Glutamatergic neuron (in vitro differentiated cells): ENCODE measurements around the gene CHD6. TPM values are rescaled to one million over a fixed set of nuclear protein-coding genes. Genes with fewer than 3 reads are reported as not detected.

Experiments
- DNase-seq: peaks from one replicate; pipeline ENCODE4 v3.0.0; 2022
- H3K27ac Mint-ChIP-seq: one replicate; pipeline ENCODE4 v1.8.0; 2020; ENCODE audit warnings: mild to moderate bottlenecking, mixed read lengths, inconsistent platforms; ENCODE audit not compliant: unreplicated experiment
- H3K27me3 Mint-ChIP-seq: one replicate; pipeline ENCODE4 v1.8.0; 2020; ENCODE audit warnings: mild to moderate bottlenecking, moderate library complexity, mixed read lengths, inconsistent platforms; ENCODE audit not compliant: unreplicated experiment
- H3K36me3 Mint-ChIP-seq: one replicate; pipeline ENCODE4 v1.8.0; 2020; ENCODE audit warnings: mild to moderate bottlenecking, mixed read lengths, inconsistent platforms; ENCODE audit not compliant: unreplicated experiment
- H3K4me1 Mint-ChIP-seq: one replicate; pipeline ENCODE4 v1.8.0; 2020; ENCODE audit warnings: mild to moderate bottlenecking, low read depth, mixed read lengths, inconsistent platforms; ENCODE audit not compliant: unreplicated experiment
- H3K4me3 Mint-ChIP-seq: one replicate; pipeline ENCODE4 v1.8.0; 2020; ENCODE audit warnings: mild to moderate bottlenecking, mixed read lengths, inconsistent platforms; ENCODE audit not compliant: unreplicated experiment
- H3K9me3 Mint-ChIP-seq: one replicate; pipeline ENCODE4 v1.8.0; 2020; ENCODE audit warnings: mild to moderate bottlenecking, moderate library complexity, mixed read lengths, inconsistent platforms; ENCODE audit not compliant: unreplicated experiment
- CTCF ChIP-seq: fragments of 200-600 bp; sonication (generic); IDR thresholded peaks from one replicate; pipeline ENCODE4 v1.5.0; 2021; ENCODE audit not compliant: partially characterized antibody, unreplicated experiment
- total RNA-seq: library from RNA; stranded (reverse); fragmentation: NEBNext Ultra II Directional; extraction: Animal tissue kit (Norgen Biotek cat#: 25700); gene quantifications from one replicate; pipeline ENCODE4 v1.2.1, GENCODE V29; 2021; ENCODE audit not compliant: unreplicated experiment

Gene CHD6
- total RNA-seq, 1 donor from 2014 or later = 85.6 TPM

- peaks cover 14% of the 10 kb centered on the region for H3K36me3 Mint-ChIP-seq
- H3K4me1 Mint-ChIP-seq = peaks cover 9% of the 10 kb centered on the region
- DNase-seq = no peak
- H3K4me3 Mint-ChIP-seq = no peak overlapping the region
- no peak overlapping the region for H3K27ac Mint-ChIP-seq
- H3K9me3 Mint-ChIP-seq = peaks cover 7% of the 10 kb centered on the region
- TF ChIP-seq CTCF = no peak
- H3K27me3 Mint-ChIP-seq = peaks cover 2% of the 10 kb centered on the region
These were observed 161.8 kb downstream of the CHD6 start for GRCh38 chr20:41456351-41456750.

- H3K9me3 Mint-ChIP-seq = peaks cover 3% of the 10 kb centered on the region
- DNase-seq = no peak
- no peaks in the 10 kb centered on the region for H3K36me3 Mint-ChIP-seq
- no peak for TF ChIP-seq CTCF
- H3K4me1 Mint-ChIP-seq = peaks cover 9% of the 10 kb centered on the region
- H3K27me3 Mint-ChIP-seq = peaks cover 2% of the 10 kb centered on the region
- H3K27ac Mint-ChIP-seq = no peak overlapping the region
- H3K4me3 Mint-ChIP-seq = no peak overlapping the region
These were observed 163.9 kb downstream of the CHD6 start for GRCh38 chr20:41454250-41454649.

GRCh38 chr20:41453010-41453950 is 164.9 kb downstream of the CHD6 start:
- DNase-seq = no peak
- Mint-ChIP-seq H3K9me3 (peaks cover 3% of the 10 kb centered on the region), H3K4me3 (no peak overlapping the region), H3K27ac (peak overlapping the region; percentile 49), H3K27me3 (peaks cover 2% of the 10 kb centered on the region), H3K4me1 (peaks cover 9% of the 10 kb centered on the region), H3K36me3 (no peaks in the 10 kb centered on the region)
- TF ChIP-seq CTCF = no peak

- H3K36me3 Mint-ChIP-seq = no peaks in the 10 kb centered on the region
- no peak overlapping the region for H3K4me3 Mint-ChIP-seq
- peaks cover 2% of the 10 kb centered on the region for H3K27me3 Mint-ChIP-seq
- peaks cover 9% of the 10 kb centered on the region for H3K4me1 Mint-ChIP-seq
- TF ChIP-seq CTCF = no peak
- peak overlapping the region; percentile 9 for H3K27ac Mint-ChIP-seq
- H3K9me3 Mint-ChIP-seq = peaks cover 3% of the 10 kb centered on the region
- DNase-seq = no peak
These were observed 166.0 kb downstream of the CHD6 start for GRCh38 chr20:41452226-41452625.

GRCh38 chr20:41447006-41447405 is 171.2 kb downstream of the CHD6 start:
- H3K4me3 Mint-ChIP-seq = no peak overlapping the region
- no peaks in the 10 kb centered on the region for H3K27me3 Mint-ChIP-seq
- H3K9me3 Mint-ChIP-seq = no peaks in the 10 kb centered on the region
- DNase-seq = no peak
- no peaks in the 10 kb centered on the region for H3K36me3 Mint-ChIP-seq
- TF ChIP-seq CTCF = no peak
- no peaks in the 10 kb centered on the region for H3K4me1 Mint-ChIP-seq
- H3K27ac Mint-ChIP-seq = no peak overlapping the region
